Caco-2 (cell line): Measurements from ENCODE around the gene IL1RAPL2. TPM values are rescaled to one million over a fixed set of nuclear protein-coding genes. Genes with fewer than 3 reads are reported as not detected.

Source experiments
- BruUV-seq: library from RNA; stranded (reverse); fragments of 400-500 nt; replicated peaks from 2 replicates; lab custom pipeline; 2021; lab: Mats Ljungman, UMichigan
- CTCF ChIA-PET: fragments of 300-600 bp; sonication (Branson Sonifier 250); formaldehyde crosslinking; loops from one replicate; lab custom pipeline; 2022; ENCODE audit warnings: antibody characterized with exemption; lab: Charles Lee
- POLR2A ChIA-PET: fragments of 300-600 bp; sonication (Branson Sonifier 250); formaldehyde crosslinking; loops from one replicate; lab custom pipeline; 2022; ENCODE audit warnings: antibody characterized with exemption; lab: Charles Lee
- DNase-seq, 2 experiments: peaks; one replicate each; pipeline versions ENCODE4 v3.0.0 to v3.0.0-alpha.2; 2020 to 2022
- H3K27me3 ChIP-seq: replicated peaks from 2 replicates; pipeline ENCODE4 v1.6.0; 2011; ENCODE audit warnings: low read length; ENCODE audit not compliant: control insufficient read depth, insufficient read depth
- H3K36me3 ChIP-seq: 2 replicates; pipeline ENCODE4 v1.5.1; 2011; ENCODE audit warnings: low read length; ENCODE audit not compliant: control insufficient read depth, insufficient read depth
- H3K4me1 ChIP-seq: fragments of 250-450 bp; sonication (Bioruptor Pico); 2 replicates; pipeline ENCODE4 v1.5.1; 2020; ENCODE audit warnings: mild to moderate bottlenecking
- H3K4me3 ChIP-seq: 2 replicates; pipeline ENCODE4 v1.5.1; 2011; ENCODE audit warnings: low read depth, mild to moderate bottlenecking, control low read depth, low read length
- H3K9me3 ChIP-seq: fragments of 250-450 bp; sonication (Bioruptor Pico); 2 replicates; pipeline ENCODE4 v1.5.1; 2020; ENCODE audit warnings: mild to moderate bottlenecking, moderate library complexity
- H3K27ac Mint-ChIP-seq: one replicate; pipeline ENCODE4 v1.8.0; 2022; ENCODE audit warnings: mixed read lengths; ENCODE audit not compliant: unreplicated experiment
- H3K27me3 Mint-ChIP-seq: one replicate; pipeline ENCODE4 v1.8.0; 2022; ENCODE audit warnings: mixed read lengths; ENCODE audit not compliant: insufficient read depth, unreplicated experiment
- H3K36me3 Mint-ChIP-seq: one replicate; pipeline ENCODE4 v1.8.0; 2022; ENCODE audit warnings: mild to moderate bottlenecking, mixed read lengths; ENCODE audit not compliant: insufficient read depth, unreplicated experiment
- H3K4me1 Mint-ChIP-seq: one replicate; pipeline ENCODE4 v1.8.0; 2022; ENCODE audit warnings: low read depth, mixed read lengths; ENCODE audit not compliant: unreplicated experiment
- H3K4me3 Mint-ChIP-seq: one replicate; pipeline ENCODE4 v1.8.0; 2022; ENCODE audit warnings: mild to moderate bottlenecking, moderate library complexity, mixed read lengths; ENCODE audit not compliant: unreplicated experiment
- H3K9me3 Mint-ChIP-seq: one replicate; pipeline ENCODE4 v1.8.0; 2022; ENCODE audit warnings: mixed read lengths; ENCODE audit not compliant: unreplicated experiment
- CTCF ChIP-seq, 2 experiments: fragments of 200-600 bp in 1 of 2; IDR thresholded peaks; 1 replicate in 1 of 2; 2 replicates in 1 of 2; pipeline versions ENCODE4 v1.5.1 to v1.8.0; 2011 to 2022; ENCODE audit warnings: antibody characterized with exemption in 1 of 2, control low read depth in 1 of 2, inconsistent platforms in 1 of 2, low read depth in 1 of 2, low read length in 1 of 2, mild to moderate bottlenecking in 1 of 2, moderate library complexity in 1 of 2; ENCODE audit not compliant: insufficient read depth in 1 of 2, severe bottlenecking in 1 of 2, unreplicated experiment in 1 of 2
- intact Hi-C: fragments of 100-400 bp; cut with micrococcal nuclease; formaldehyde crosslinking; loops from one replicate; pipeline ENCODE4 v1.10.0; 2022; ENCODE audit not compliant: unreplicated experiment
- total RNA-seq: library from RNA; stranded (reverse); gene quantifications from 2 replicates; pipeline ENCODE4 v1.2.3, GENCODE V29; 2022

IL1RAPL2 gene
- total RNA-seq, 1 experiment from 2014 or later, result not detected

GRCh38 chrX:105274091-105274490 lies 708.1 kb downstream of the IL1RAPL2 start:
- Mint-ChIP-seq H3K9me3 (peaks cover 10% of the 10 kb centered on the region), H3K36me3 (no peaks in the 10 kb centered on the region), H3K4me1 (peaks cover 7% of the 10 kb centered on the region), H3K27me3 (no peaks in the 10 kb centered on the region), H3K4me3 (no peak overlapping the region), H3K27ac (peak overlapping the region; percentile 29)
- BruUV-seq, result no TSS peak
- ChIA-PET POLR2A (no interaction called here), CTCF (no interaction called here)
- H3K9me3 ChIP-seq, result no peaks in the 10 kb centered on the region
- no peaks in the 10 kb centered on the region for H3K27me3 ChIP-seq
- H3K4me1 ChIP-seq, result peaks cover 15% of the 10 kb centered on the region
- TF ChIP-seq CTCF (IDR thresholded peaks at IDR 0.05; ENCODE audit: insufficient read depth in 1 of 2, low read depth in 1 of 2, low read length in 1 of 2, severe bottlenecking in 1 of 2, unreplicated experiment in 1 of 2), result no peak
- no peaks in the 10 kb centered on the region for H3K36me3 ChIP-seq
- H3K4me3 ChIP-seq, result no peak overlapping the region
- intact Hi-C loops, result loop anchor here (10.0 kb wide), 1 partner anchor 79 kb away; no protein-coding TSS in a partner anchor
- no peak for DNase-seq

- Mint-ChIP-seq H3K4me1 (peaks cover 7% of the 10 kb centered on the region), H3K9me3 (peaks cover 10% of the 10 kb centered on the region), H3K36me3 (no peaks in the 10 kb centered on the region), H3K27me3 (no peaks in the 10 kb centered on the region), H3K27ac (no peak overlapping the region), H3K4me3 (no peak overlapping the region)
- Histone ChIP-seq H3K36me3 (no peaks in the 10 kb centered on the region), H3K9me3 (no peaks in the 10 kb centered on the region), H3K4me3 (no peak overlapping the region), H3K4me1 (peaks cover 15% of the 10 kb centered on the region), H3K27me3 (no peaks in the 10 kb centered on the region)
- BruUV-seq, result no TSS peak
- DNase-seq, result no peak
- POLR2A ChIA-PET, result no interaction called here
- intact Hi-C loops, result loop anchor here (10.0 kb wide), 1 partner anchor 82 kb away; no protein-coding TSS in a partner anchor
- TF ChIP-seq CTCF (IDR thresholded peaks at IDR 0.05; ENCODE audit: insufficient read depth in 1 of 2, low read depth in 1 of 2, low read length in 1 of 2, severe bottlenecking in 1 of 2, unreplicated experiment in 1 of 2), result no peak
- CTCF ChIA-PET, result no interaction called here
Observed at GRCh38 chrX:105277132-105277531, 711.1 kb downstream of the IL1RAPL2 start.

- Histone ChIP-seq H3K9me3 (no peaks in the 10 kb centered on the region), H3K4me1 (no peaks in the 10 kb centered on the region), H3K4me3 (no peak overlapping the region), H3K27me3 (no peaks in the 10 kb centered on the region), H3K36me3 (no peaks in the 10 kb centered on the region)
- Mint-ChIP-seq H3K27ac (no peak overlapping the region), H3K27me3 (no peaks in the 10 kb centered on the region), H3K4me1 (no peaks in the 10 kb centered on the region), H3K9me3 (no peaks in the 10 kb centered on the region), H3K4me3 (no peak overlapping the region), H3K36me3 (no peaks in the 10 kb centered on the region)
- intact Hi-C loops, result no loop called here
- no TSS peak for BruUV-seq
- POLR2A ChIA-PET, result no interaction called here
- no peak for TF ChIP-seq CTCF (IDR thresholded peaks at IDR 0.05; ENCODE audit: insufficient read depth in 1 of 2, low read depth in 1 of 2, low read length in 1 of 2, severe bottlenecking in 1 of 2, unreplicated experiment in 1 of 2)
- no peak for DNase-seq
- CTCF ChIA-PET, result no interaction called here
Observed at GRCh38 chrX:105282077-105282476, 716.1 kb downstream of the IL1RAPL2 start.
